HepG2 (cell line): ENCODE measurements around the gene COQ8B. TPM values are rescaled to one million over a fixed set of nuclear protein-coding genes. Genes with fewer than 3 reads are reported as not detected.

Experiments
- E2F1 ChIP-seq: sonication (generic); formaldehyde crosslinking; IDR thresholded peaks from 2 replicates; pipeline ENCODE4 v1.5.0; 2020; ENCODE audit warnings: missing genetic modification reagents
- GMEB2 ChIP-seq: IDR thresholded peaks from 2 replicates; pipeline ENCODE4 v1.6.1; 2016; ENCODE audit warnings: missing biosample characterization, missing genetic modification reagents, low read depth
- MAFK ChIP-seq, 2 experiments: IDR thresholded peaks in 1 of 2; conservative IDR thresholded peaks in 1 of 2; 2 replicates each; pipeline ENCODE4 v1.6.1; 2011; ENCODE audit warnings: improper control_type of control experiment in 2 of 2, low read length in 2 of 2
- MBD4 ChIP-seq: IDR thresholded peaks from 2 replicates; pipeline ENCODE4 v1.6.1; 2012; ENCODE audit warnings: low read length, inconsistent platforms, borderline replicate concordance
- PRPF4 ChIP-seq: fragments of 200-400 bp; formaldehyde crosslinking; IDR thresholded peaks from 2 replicates; pipeline ENCODE4 v1.6.1; 2016; ENCODE audit warnings: low read length, low read depth; ENCODE audit not compliant: poor library complexity, severe bottlenecking
- RCOR2 ChIP-seq: IDR thresholded peaks from 2 replicates; pipeline ENCODE4 v1.6.1; 2016; ENCODE audit warnings: missing biosample characterization, missing genetic modification reagents
- SOX5 ChIP-seq: IDR thresholded peaks from 2 replicates; pipeline ENCODE4 v1.6.1; 2016; ENCODE audit warnings: borderline replicate concordance
- SYNCRIP ChIP-seq: fragments of 200-400 bp; formaldehyde crosslinking; IDR thresholded peaks from 2 replicates; pipeline ENCODE4 v1.6.1; 2018; ENCODE audit warnings: mild to moderate bottlenecking, low read depth, low read length; ENCODE audit not compliant: insufficient read depth
- WIZ ChIP-seq: sonication (generic); formaldehyde crosslinking; IDR thresholded peaks from 2 replicates; pipeline ENCODE4 v1.5.1; 2020; ENCODE audit warnings: mild to moderate bottlenecking, missing genetic modification reagents
- ZNF773 ChIP-seq: sonication (generic); formaldehyde crosslinking; IDR thresholded peaks from 2 replicates; pipeline ENCODE4 v1.4.0; 2020; ENCODE audit warnings: missing genetic modification reagents, borderline replicate concordance
- polyA plus RNA-seq, 8 experiments: library from polyadenylated mRNA; depleted of rRNA in 3 of 8; stranded (reverse) in 7 of 8; unstranded in 1 of 8; fragments of >200 nt; fragmentation: Illumina TruSeq in 4 of 8; extraction: Trizol in 4 of 8; gene quantifications; 2 replicates each; pipeline versions ENCODE4 v1.2.1 to v1.2.3, GENCODE V29; 2011 to 2016; ENCODE audit warnings: low read depth in 4 of 8, missing spikeins in 1 of 8, mixed read lengths in 1 of 8; ENCODE audit not compliant: insufficient read depth in 1 of 8
- total RNA-seq, 5 experiments: library from RNA; depleted of rRNA; stranded (reverse); fragments of >200 nt; fragmentation: Illumina TruSeq; extraction: Trizol; gene quantifications; 2 replicates each; pipeline ENCODE4 v1.2.3, GENCODE V29; 2016; ENCODE audit warnings: low read depth in 1 of 5
- TF ChIP-seq, protein P1 (sequence below): sonication (generic); formaldehyde crosslinking; IDR thresholded peaks from 2 replicates; pipeline ENCODE4 v1.5.0; 2020; ENCODE audit warnings: mild to moderate bottlenecking, missing genetic modification reagents

COQ8B gene
- total and polyA plus RNA-seq, 2 of the 13 experiments (the other 11 are each of a cell fraction or from before 2014, with no cell fraction given) = 12.3 to 17.2 TPM

GRCh38 chr19:40718774-40719391, 2.2 kb upstream of the COQ8B start (continued):
- TF ChIP-seq, protein P1, sequence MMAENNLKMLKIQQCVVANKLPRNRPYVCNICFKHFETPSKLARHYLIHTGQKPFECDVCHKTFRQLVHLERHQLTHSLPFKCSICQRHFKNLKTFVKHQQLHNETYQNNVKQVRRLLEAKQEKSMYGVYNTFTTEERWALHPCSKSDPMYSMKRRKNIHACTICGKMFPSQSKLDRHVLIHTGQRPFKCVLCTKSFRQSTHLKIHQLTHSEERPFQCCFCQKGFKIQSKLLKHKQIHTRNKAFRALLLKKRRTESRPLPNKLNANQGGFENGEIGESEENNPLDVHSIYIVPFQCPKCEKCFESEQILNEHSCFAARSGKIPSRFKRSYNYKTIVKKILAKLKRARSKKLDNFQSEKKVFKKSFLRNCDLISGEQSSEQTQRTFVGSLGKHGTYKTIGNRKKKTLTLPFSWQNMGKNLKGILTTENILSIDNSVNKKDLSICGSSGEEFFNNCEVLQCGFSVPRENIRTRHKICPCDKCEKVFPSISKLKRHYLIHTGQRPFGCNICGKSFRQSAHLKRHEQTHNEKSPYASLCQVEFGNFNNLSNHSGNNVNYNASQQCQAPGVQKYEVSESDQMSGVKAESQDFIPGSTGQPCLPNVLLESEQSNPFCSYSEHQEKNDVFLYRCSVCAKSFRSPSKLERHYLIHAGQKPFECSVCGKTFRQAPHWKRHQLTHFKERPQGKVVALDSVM = no peak
- TF ChIP-seq MBD4 (no peak), GMEB2 (no peak), E2F1 (CRISPR knock-in tag) (no peak), SYNCRIP (no peak), WIZ (CRISPR knock-in tag) (no peak), ZNF773 (CRISPR knock-in tag) (no peak), SOX5 (CRISPR knock-in tag) (no peak), RCOR2 (no peak), MAFK (conservative IDR thresholded peaks at IDR 0.05 in 1 of 2, IDR thresholded peaks at IDR 0.05 in 1 of 2; ENCODE audit: low read length in 2 of 2) (no peak), PRPF4 (no peak)
